Measurements from ENCODE around the gene NSA2.
"Not testable (repeated sequence)": the region's sequence is repeated elsewhere in the genome, so short reads cannot be mapped to it uniquely, and the experiment has no call there.

Gene NSA2

GRCh38 chr5:74786851-74787250 lies 19.8 kb downstream of the NSA2 start:
- TF ChIP-seq CTCF (conservative IDR thresholded peaks at IDR 0.05) = peak; percentile 40; the same call in 1 of the 2 replicates

GRCh38 chr5:74787424-74787823 lies 20.4 kb downstream of the NSA2 start:
- no peak for TF ChIP-seq CTCF (conservative IDR thresholded peaks at IDR 0.05)
- no peak overlapping the region for H3K27ac ChIP-seq

More at GRCh38 chr5:74786851-74787250, 19.8 kb downstream of the NSA2 start:
- no peak overlapping the region for H3K27ac ChIP-seq

GRCh38 chr5:74791669-74792068 lies 24.6 kb downstream of the NSA2 start:
- H3K27ac ChIP-seq = not testable (repeated sequence)

GRCh38 chr5:74798977-74799911 lies 32.2 kb downstream of the NSA2 start:
- H3K27ac ChIP-seq = no peak overlapping the region
- no peak for TF ChIP-seq CTCF (conservative IDR thresholded peaks at IDR 0.05)

- no peak for TF ChIP-seq CTCF (conservative IDR thresholded peaks at IDR 0.05)
- no peak overlapping the region for H3K27ac ChIP-seq
These were observed 34.1 kb downstream of the NSA2 start for GRCh38 chr5:74801197-74801596.

- no peak for TF ChIP-seq CTCF (conservative IDR thresholded peaks at IDR 0.05)
- H3K27ac ChIP-seq = no peak overlapping the region
These were observed 34.9 kb downstream of the NSA2 start for GRCh38 chr5:74801941-74802340.

- H3K27ac ChIP-seq = no peak overlapping the region
- TF ChIP-seq CTCF (conservative IDR thresholded peaks at IDR 0.05) = no peak
These were observed 43.9 kb downstream of the NSA2 start for GRCh38 chr5:74810915-74811314.

- H3K27ac ChIP-seq = no peak overlapping the region
- no peak for TF ChIP-seq CTCF (conservative IDR thresholded peaks at IDR 0.05)
These were observed 49.8 kb downstream of the NSA2 start for GRCh38 chr5:74816875-74817274.

Measured in VCaP (cell line).